ENCODE data around the gene SGO2.

GRCh38 chr2:200567932-200568331 is 41.9 kb downstream of the SGO2 start:
- TF ChIP-seq, protein P1, sequence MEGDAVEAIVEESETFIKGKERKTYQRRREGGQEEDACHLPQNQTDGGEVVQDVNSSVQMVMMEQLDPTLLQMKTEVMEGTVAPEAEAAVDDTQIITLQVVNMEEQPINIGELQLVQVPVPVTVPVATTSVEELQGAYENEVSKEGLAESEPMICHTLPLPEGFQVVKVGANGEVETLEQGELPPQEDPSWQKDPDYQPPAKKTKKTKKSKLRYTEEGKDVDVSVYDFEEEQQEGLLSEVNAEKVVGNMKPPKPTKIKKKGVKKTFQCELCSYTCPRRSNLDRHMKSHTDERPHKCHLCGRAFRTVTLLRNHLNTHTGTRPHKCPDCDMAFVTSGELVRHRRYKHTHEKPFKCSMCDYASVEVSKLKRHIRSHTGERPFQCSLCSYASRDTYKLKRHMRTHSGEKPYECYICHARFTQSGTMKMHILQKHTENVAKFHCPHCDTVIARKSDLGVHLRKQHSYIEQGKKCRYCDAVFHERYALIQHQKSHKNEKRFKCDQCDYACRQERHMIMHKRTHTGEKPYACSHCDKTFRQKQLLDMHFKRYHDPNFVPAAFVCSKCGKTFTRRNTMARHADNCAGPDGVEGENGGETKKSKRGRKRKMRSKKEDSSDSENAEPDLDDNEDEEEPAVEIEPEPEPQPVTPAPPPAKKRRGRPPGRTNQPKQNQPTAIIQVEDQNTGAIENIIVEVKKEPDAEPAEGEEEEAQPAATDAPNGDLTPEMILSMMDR (IDR thresholded peaks at IDR 0.05), result no peak
- TF ChIP-seq POLR2A (IDR thresholded peaks at IDR 0.05), result no peak
